ENCODE measurements around the gene GNB1. TPM values are rescaled to one million over a fixed set of nuclear protein-coding genes. Genes with fewer than 3 reads are reported as not detected.
"Not testable (repeated sequence)": the region's sequence is repeated elsewhere in the genome, so short reads cannot be mapped to it uniquely, and the experiment has no call there.

GNB1 gene
- total RNA-seq, 1 experiment from 2014 or later: 99.8 TPM

GRCh38 chr1:1859970-1860697 is 30.8 kb downstream of the GNB1 start:
- not testable (repeated sequence) for DNase-seq (ENCODE audit: low read depth)

GRCh38 chr1:1858382-1859086 is 32.4 kb downstream of the GNB1 start:
- peak; percentile 85 for DNase-seq (ENCODE audit: low read depth)

GRCh38 chr1:1857096-1857703 is 33.7 kb downstream of the GNB1 start:
- DNase-seq (ENCODE audit: low read depth): no peak

DNA sequence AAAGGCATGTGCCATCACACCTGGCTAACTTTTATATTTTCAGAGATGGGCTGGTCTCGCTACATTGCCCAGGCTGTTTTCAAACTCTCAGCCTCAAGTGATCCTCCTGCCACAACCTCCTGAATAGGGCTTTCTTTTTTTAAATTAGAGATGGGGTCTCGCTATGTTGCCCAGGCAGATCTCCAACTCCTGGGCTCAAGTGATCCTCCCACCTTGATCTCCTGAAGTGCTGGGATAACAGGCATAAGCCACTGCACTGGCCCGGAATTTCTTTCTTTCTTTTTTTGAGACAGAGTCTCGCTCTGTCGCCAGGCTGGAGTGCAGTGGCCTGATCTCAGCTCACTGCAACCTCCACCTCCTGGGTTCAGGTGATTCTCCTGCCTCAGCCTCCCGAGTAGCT is 34.7 kb downstream of the GNB1 start:
- not testable (repeated sequence) for DNase-seq (ENCODE audit: low read depth)

GRCh38 chr1:1853593-1854257 is 37.2 kb downstream of the GNB1 start:
- DNase-seq (ENCODE audit: low read depth): no peak

GRCh38 chr1:1852619-1853414 is 38.1 kb downstream of the GNB1 start:
- DNase-seq (ENCODE audit: low read depth): no peak

- DNase-seq (ENCODE audit: low read depth): no peak
Measured at GRCh38 chr1:1847890-1848289, 43.0 kb downstream of the GNB1 start.

DNA sequence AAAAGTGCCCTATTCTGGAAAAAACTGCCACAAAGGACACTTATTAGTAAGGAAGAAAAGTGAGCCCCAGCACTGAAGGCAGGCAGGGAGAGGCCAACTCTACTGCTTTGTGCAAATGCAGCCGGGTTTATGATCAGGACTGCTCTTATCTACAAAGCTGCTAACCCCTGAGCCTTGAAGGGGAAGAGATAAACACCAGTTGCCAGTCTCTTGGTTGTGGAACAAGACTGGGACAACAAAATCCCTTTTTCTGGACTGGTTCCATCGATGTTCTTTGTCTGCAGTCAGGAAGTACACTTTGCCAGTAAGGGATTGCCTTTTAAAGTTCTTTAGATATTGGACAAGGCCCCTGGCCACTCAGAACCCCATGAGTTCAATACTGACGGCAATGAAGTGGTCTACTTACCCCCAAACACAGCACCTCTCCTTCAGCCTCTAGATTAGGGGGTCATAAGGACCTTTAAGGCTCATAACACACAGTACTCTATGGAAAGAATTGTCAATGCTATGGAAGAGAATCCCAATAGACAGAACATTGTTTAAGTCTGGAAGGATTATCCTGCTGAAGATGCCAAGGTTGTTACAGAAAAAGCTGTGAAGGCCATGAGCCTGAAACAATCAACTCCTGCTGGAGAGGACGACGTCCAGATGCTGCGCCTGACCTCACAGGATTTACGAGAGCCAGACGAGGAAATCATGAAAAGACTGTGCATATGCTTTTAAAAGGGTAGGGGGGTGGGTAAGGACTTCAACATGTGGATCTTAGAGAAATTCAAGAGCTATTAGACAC is 43.6 kb downstream of the GNB1 start:
- DNase-seq (ENCODE audit: low read depth): no peak

- DNase-seq (ENCODE audit: low read depth): no peak
Measured at GRCh38 chr1:1846386-1846918, 44.4 kb downstream of the GNB1 start.

DNA sequence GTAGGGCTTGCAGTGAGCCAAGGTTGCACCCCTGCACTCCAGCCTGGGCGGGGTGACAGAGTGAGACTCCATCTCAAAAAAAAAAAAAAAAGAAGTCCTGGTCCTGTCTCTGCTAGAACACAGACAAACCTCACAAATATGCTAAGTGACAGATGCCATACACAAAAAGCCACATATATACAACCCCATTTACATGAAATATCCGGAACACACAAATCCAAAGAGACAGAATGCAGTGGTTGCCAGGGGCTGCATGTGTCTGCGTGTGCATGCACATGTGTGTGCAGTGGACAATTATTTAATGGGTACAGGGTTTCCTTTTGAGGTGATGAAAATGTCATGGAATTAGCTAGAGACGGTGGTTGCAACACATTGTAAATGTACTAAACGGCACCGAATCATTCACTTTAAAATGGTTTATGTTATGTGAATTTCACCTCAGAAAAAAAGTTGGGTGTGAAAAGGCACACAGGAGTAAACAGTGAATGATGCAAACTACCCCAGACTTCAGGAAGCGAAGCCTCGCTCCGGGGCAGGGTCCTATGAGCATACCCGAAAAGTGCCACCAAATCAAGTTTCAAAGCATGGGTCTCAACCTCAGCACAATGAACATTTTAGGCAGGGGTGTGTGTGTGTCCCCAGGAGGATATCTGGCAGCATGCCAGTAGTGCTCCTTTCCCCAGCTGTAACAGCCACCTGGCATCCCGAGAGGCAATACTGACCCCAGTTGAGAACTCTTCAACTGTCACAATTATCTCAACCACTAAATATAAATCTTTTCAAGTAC is 48.3 kb downstream of the GNB1 start:
- no peak for DNase-seq (ENCODE audit: low read depth)

GRCh38 chr1:1841575-1841995 is 49.3 kb downstream of the GNB1 start:
- no peak for DNase-seq (ENCODE audit: low read depth)

DNA sequence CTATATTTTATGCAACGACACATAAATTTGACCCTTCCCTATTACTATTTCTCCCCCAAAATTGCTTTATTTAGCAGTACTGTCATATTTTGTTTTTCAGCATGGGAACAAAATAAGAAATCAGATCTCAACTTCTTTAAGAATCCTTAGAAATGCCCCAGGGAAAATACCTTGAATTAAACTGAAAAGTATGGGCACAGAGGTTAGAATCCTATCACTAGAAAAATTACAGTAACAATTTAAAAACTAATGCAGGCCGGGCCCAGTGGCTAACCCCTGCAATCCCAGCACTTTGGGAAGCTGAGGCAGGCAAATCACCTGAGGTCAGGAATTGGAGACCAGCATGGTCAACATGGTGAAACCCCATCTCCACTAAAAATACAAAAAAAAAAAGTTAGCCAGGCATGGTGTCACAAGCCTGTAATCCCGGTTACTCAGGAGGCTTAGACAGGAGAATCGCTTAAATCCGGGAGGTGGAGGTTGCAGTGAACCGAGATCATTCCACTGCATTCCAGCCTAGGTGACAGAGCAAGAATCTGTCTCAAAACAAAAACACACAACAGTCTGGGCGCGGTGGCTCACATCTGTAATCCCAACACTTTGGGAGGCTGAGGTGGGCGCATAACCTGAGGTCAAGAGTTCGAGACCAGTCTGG is 51.4 kb downstream of the GNB1 start:
- no peak for DNase-seq (ENCODE audit: low read depth)

DNA sequence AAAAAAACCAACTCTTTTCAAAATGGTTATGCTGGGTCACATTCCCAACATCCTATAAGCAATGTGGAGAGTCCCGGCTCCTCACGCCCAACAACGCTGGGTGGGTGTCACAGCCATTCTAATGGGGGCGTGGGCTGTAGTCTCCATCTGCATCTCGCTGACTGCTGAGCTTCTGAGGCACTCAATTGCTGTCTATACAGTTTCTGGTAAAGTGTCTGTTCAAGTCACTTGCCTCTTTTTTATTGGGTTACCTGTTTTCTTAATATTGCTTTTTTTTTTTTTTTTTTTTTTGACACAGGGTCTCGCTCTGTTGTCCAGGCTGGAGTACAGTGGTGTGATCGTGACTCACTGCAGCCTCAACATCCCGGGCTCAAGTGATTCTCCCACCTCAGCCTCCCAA is 54.8 kb downstream of the GNB1 start:
- no peak for DNase-seq (ENCODE audit: low read depth)

- no peak for DNase-seq (ENCODE audit: low read depth)
Measured at GRCh38 chr1:1835546-1835945, 55.3 kb downstream of the GNB1 start.

- peak; percentile 96 for DNase-seq (ENCODE audit: low read depth)
Measured at GRCh38 chr1:1833916-1834325, 57.0 kb downstream of the GNB1 start.

GRCh38 chr1:1833456-1833855 is 57.4 kb downstream of the GNB1 start:
- no peak for DNase-seq (ENCODE audit: low read depth)

DNA sequence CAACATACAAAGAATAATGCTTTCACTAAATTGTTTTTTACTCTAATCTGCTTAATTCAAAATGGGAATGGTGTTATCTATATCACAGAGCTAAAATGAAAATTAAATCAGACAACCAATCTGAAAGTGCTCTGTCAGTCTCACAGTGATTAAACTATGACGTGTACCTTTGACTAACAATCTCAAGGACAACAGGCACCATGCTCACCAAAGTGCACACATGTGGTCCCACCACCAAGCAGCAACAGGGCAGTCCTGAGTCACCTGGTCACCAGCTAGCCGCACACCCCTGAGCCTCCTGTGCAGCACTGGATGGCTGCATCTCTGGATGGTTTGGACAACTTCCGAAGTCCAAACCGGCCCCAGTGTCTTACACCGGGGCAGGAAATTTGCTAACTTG is 58.1 kb downstream of the GNB1 start:
- peak; percentile 67 for DNase-seq (ENCODE audit: low read depth)

- DNase-seq (ENCODE audit: low read depth): no peak
Measured at GRCh38 chr1:1832166-1832565, 58.7 kb downstream of the GNB1 start.

Data from LHCN-M2 (cell line).